GM19193 (cell line): ENCODE measurements around the gene EPAS1.

Experiments used
- POLR2A ChIP-seq: IDR thresholded peaks from 4 replicates; pipeline ENCODE4 v1.6.1; 2011; ENCODE audit not compliant: insufficient read depth, insufficient read length; ENCODE audit errors: extremely low read depth

Gene EPAS1

GRCh38 chr2:46335391-46336282, 38.4 kb downstream of the EPAS1 start:
- TF ChIP-seq POLR2A = no peak

DNA sequence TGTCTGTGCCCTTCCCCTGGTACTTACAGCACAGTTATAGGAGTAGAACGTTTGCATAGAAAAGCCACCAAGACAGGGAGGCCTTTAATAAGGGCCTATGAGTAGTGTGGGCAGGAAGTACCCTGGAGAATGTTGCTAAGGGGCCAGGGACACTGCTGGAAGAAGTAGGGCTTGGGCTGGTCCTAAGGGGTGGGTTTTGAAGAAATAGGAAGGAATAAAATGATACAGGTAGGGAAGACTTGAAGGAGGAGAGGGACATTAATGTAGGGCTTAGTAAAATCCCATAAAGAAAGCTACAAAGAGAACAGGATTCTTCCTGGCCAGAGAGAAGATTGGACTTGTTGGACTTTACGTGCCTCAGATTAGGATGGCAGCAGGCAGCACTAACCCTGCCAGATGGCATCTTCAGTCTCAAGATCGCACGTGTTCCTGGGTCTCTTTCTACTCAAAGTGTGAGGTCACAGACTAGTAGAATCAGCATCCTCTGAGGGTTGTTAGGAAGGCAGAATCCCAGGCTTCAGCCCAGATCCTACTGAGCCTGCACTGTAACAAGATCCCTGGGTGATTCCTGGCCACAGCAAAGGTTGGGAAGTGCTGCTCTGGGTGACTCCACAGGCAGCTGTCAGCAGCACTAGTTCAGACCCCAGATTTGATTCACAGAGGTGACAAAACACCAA, 39.2 kb downstream of the EPAS1 start:
- TF ChIP-seq POLR2A = no peak

DNA sequence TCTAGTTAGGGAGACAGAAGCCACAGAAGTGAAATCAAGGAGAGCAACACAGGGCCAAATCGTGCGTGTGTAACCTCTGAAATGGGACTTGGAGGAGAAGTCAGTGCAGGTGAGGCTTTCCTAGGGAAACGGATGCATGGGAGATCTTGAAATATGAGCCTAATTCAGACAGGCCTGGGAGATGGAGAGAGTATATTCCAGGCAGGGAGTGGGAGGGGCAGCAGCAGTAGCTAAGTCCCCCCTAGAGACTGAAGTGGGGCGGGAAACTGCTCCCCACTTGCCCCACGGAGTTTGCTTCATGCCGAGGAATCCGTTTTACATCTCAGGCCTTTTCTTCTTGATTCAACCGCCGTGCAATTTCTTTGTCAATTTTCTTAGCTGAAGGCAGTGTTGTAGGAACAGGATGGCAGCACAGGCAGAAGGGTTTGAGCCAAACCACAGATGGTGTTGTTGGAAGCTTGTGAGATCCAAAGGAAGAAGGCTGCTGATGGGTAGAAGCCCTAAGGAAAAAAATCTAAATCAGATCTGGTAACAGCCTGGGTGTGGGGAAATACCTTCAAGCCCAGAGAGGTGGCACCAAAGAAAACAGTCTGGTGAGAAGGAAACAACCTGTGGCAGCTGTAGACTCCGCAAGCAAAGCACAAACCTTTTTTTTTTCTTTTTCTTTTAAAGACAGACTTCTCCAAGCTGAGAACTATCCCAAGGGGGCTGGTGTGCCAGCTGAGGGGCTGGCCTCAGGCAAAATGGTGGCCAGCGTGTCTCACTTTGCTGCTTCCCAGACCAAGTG, 40.2 kb downstream of the EPAS1 start:
- TF ChIP-seq POLR2A = no peak

DNA sequence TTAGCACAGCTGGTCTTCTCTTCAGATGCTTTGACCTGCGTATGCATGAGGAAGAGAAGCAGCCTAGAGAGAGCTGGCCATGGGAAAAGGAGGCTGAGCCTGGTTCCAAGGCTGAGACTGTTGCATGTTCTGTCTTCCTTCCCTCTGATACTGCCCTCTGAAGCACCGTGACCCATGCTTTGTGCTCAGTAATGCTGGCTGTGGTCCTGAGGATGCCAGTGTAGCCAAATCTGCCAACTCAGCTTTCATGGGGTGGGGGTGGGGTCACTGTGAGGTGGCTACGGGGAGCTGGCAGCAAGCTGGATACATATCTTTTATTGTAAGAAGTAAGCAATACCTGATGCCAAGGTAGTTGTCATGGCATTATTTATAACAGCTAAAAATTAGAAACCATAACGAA, 41.5 kb downstream of the EPAS1 start:
- no peak for TF ChIP-seq POLR2A

GRCh38 chr2:46339200-46339599, 42.0 kb downstream of the EPAS1 start:
- no peak for TF ChIP-seq POLR2A

- no peak for TF ChIP-seq POLR2A
Observed at GRCh38 chr2:46339676-46340459, 42.7 kb downstream of the EPAS1 start.

GRCh38 chr2:46340740-46341420, 43.7 kb downstream of the EPAS1 start:
- TF ChIP-seq POLR2A = no peak

GRCh38 chr2:46342566-46343315, 45.5 kb downstream of the EPAS1 start:
- no peak for TF ChIP-seq POLR2A

GRCh38 chr2:46344706-46345105, 47.5 kb downstream of the EPAS1 start:
- TF ChIP-seq POLR2A = no peak

DNA sequence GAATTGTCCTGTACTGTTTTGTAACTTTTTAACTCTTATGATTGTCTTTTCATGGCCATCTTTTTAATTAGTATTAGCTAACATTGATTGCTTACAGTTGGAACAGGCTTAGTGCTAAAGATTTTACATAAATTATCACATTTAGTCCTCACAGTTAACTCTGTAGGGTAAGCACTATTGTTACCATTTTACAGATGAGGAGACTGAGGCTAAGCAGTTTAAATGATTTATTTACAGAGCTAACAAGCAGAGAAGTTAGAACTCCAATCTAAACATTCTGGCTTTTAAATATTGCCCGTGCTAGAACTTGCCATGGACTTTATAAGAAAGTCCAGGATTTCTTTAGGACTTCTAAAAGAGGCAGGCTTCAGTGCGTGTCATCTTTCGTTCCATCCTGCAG, 48.6 kb downstream of the EPAS1 start:
- no peak for TF ChIP-seq POLR2A

GRCh38 chr2:46346719-46347118, 49.5 kb downstream of the EPAS1 start:
- TF ChIP-seq POLR2A = no peak

- no peak for TF ChIP-seq POLR2A
Observed at GRCh38 chr2:46347648-46348280, 50.6 kb downstream of the EPAS1 start.

DNA sequence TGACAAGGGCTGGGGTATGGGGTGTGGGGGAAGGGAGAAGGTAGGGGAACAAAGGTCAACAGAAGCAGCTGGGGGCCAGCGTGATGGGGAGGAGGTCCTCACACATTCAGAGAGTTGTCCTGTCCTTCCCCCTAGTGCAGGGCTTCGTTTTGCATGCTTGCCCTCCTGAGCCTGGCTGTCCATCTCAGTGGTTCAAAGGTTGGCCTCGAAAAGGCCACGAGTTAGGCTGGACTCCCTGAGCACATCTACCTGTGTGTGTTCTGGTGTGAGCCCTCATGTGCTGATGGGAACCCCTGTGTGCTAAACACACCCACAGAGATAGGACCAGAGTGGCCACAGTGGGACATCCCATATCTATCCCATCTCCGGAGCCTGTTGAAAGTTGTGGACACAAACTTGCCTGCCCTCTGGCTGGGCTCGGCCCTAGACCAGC, 51.9 kb downstream of the EPAS1 start:
- no peak for TF ChIP-seq POLR2A
